Kidney (tissue), 14 donors: Measurements from ENCODE around the gene SRCIN1. TPM values are rescaled to one million over a fixed set of nuclear protein-coding genes. Genes with fewer than 3 reads are reported as not detected.

ENCODE experiments used
- DNase-seq, 5 donors: peaks; one replicate each; pipeline ENCODE4 v3.0.0-alpha.2; 2013 to 2020
- FAIRE-seq: peaks from 2 replicates; lab custom pipeline; 2012; peaks lifted over from hg19 to GRCh38; lab: Jason Lieb, UNC
- H3K27ac ChIP-seq, 2 donors: one replicate each; pipeline ENCODE4 v1.7.0; 2013; ENCODE audit warnings: low read depth in 2 of 2, low read length in 2 of 2, inconsistent platforms in 1 of 2
- H3K27me3 ChIP-seq: one replicate; pipeline ENCODE4 v1.7.1; 2013; ENCODE audit warnings: low read length, inconsistent platforms; ENCODE audit not compliant: control insufficient read depth, insufficient read depth
- H3K36me3 ChIP-seq, 3 donors: one replicate each; pipeline versions ENCODE4 v1.7.0 to v1.7.1; 2013; ENCODE audit warnings: low read length in 3 of 3, control low read depth in 1 of 3, inconsistent platforms in 1 of 3; ENCODE audit not compliant: insufficient read depth in 3 of 3, control insufficient read depth in 2 of 3
- H3K4me1 ChIP-seq, 3 donors: one replicate each; pipeline versions ENCODE4 v1.7.0 to v1.7.1; 2013; ENCODE audit warnings: low read length in 3 of 3, inconsistent platforms in 1 of 3, low read depth in 1 of 3; ENCODE audit not compliant: control insufficient read depth in 2 of 3, insufficient read depth in 2 of 3
- H3K4me3 ChIP-seq, 3 donors: one replicate each; pipeline versions ENCODE4 v1.7.0 to v1.8.1; 2013; ENCODE audit warnings: low read length in 3 of 3, control low read depth in 1 of 3, inconsistent platforms in 1 of 3
- H3K9ac ChIP-seq, 3 donors: one replicate each; pipeline versions ENCODE4 v1.7.0 to v1.7.1; 2013; ENCODE audit warnings: low read length in 3 of 3, control low read depth in 1 of 3, inconsistent platforms in 1 of 3
- H3K9me3 ChIP-seq, 3 donors: one replicate each; pipeline versions ENCODE4 v1.7.0 to v1.7.1; 2013; ENCODE audit warnings: low read length in 3 of 3, control low read depth in 1 of 3, inconsistent platforms in 1 of 3; ENCODE audit not compliant: control insufficient read depth in 2 of 3, insufficient read depth in 1 of 3
- CTCF ChIP-seq: IDR thresholded peaks from 3 replicates; pipeline ENCODE4 v1.5.1; 2012; ENCODE audit warnings: mild to moderate bottlenecking, moderate library complexity, borderline replicate concordance; ENCODE audit not compliant: insufficient read depth; ENCODE audit errors: extremely low read depth
- intact Hi-C: fragments of 100-400 bp; cut with DNase I; formaldehyde crosslinking; loops from one replicate; pipeline ENCODE4 v1.11.1; 2022
- polyA plus RNA-seq: library from polyadenylated mRNA; stranded (reverse); fragments of 350-450 nt; fragmentation: Illumina TruSeq; extraction: RNeasy Lipid Tissue Mini Kit (QIAGEN cat#74804); gene quantifications from one replicate; pipeline ENCODE4 v1.2.3, GENCODE V29; 2014; ENCODE audit warnings: low read depth, low replicate concordance; ENCODE audit not compliant: insufficient read depth
- total RNA-seq: library from RNA; stranded (reverse); fragmentation: NEBNext Ultra II Directional; extraction: Animal tissue kit (Norgen Biotek cat#: 25700); gene quantifications from one replicate; pipeline ENCODE4 v1.2.1, GENCODE V29; 2021
- donor health status: control.
- donor health status: control.
- donor health status: control.
- donor health status: control.
- donor health status: control.
- donor health status: DM: yes; HTN: yes; CAD: no.
- donor health status: Normal renal cell carcinoma (clear cell type).

SRCIN1 gene
- total and polyA plus RNA-seq, 2 donors from 2014 or later, result 0.34 to 6.1 TPM

GRCh38 chr17:38564254-38564837 is 41.4 kb downstream of the SRCIN1 start:
- H3K4me3 ChIP-seq, result no peak overlapping the region
- no peak for FAIRE-seq
- H3K9ac ChIP-seq, result no peak overlapping the region
- intact Hi-C loops, result no loop called here
- H3K36me3 ChIP-seq, result no peaks in the 10 kb centered on the region
- DNase-seq, result peak in 3 of 5 donors; percentile 56 to 66 (median 65)
- no peak overlapping the region for H3K27ac ChIP-seq
- peaks cover 0 to 13% (median 0%) of the 10 kb centered on the region in 3 donors for H3K4me1 ChIP-seq
- H3K27me3 ChIP-seq, result peaks cover 53% of the 10 kb centered on the region
- TF ChIP-seq CTCF, result no peak
- no peaks in the 10 kb centered on the region for H3K9me3 ChIP-seq

- FAIRE-seq (no peak), DNase-seq (peak in 1 of 5 donors; percentile 46)
- TF ChIP-seq CTCF, result no peak
Observed at GRCh38 chr17:38563362-38564253, 42.1 kb downstream of the SRCIN1 start.

GRCh38 chr17:38562903-38563302 is 42.8 kb downstream of the SRCIN1 start:
- H3K27me3 ChIP-seq, result peaks cover 53% of the 10 kb centered on the region
- H3K4me1 ChIP-seq, result peaks cover 0 to 20% (median 0%) of the 10 kb centered on the region in 3 donors
- no peak for TF ChIP-seq CTCF
- DNase-seq (no peak), FAIRE-seq (no peak)
- H3K9me3 ChIP-seq, result no peaks in the 10 kb centered on the region
- intact Hi-C loops, result no loop called here
- no peaks in the 10 kb centered on the region for H3K36me3 ChIP-seq
- no peak overlapping the region for H3K9ac ChIP-seq
- H3K27ac ChIP-seq, result no peak overlapping the region
- no peak overlapping the region for H3K4me3 ChIP-seq

More at GRCh38 chr17:38563362-38564253, 42.1 kb downstream of the SRCIN1 start:
- Histone ChIP-seq H3K4me3 (no peak overlapping the region), H3K9ac (no peak overlapping the region), H3K27ac (no peak overlapping the region), H3K27me3 (peaks cover 53% of the 10 kb centered on the region), H3K4me1 (peaks cover 0 to 18% (median 0%) of the 10 kb centered on the region in 3 donors), H3K9me3 (no peaks in the 10 kb centered on the region), H3K36me3 (no peaks in the 10 kb centered on the region)
- intact Hi-C loops, result no loop called here
